Amygdala (tissue), 56 donors: Measurements from ENCODE around the gene ABHD18.
"Not testable (repeated sequence)": the region's sequence is repeated elsewhere in the genome, so short reads cannot be mapped to it uniquely, and the experiment has no call there.

Experiments used
- DNase-seq, 56 donors: peaks; one replicate each; lab custom pipeline; 2025; lab: John Stamatoyannopoulos, UW

Gene ABHD18

GRCh38 chr4:127965062-127965802 is at the start of gene ABHD18, which contains the start of gene MFSD8:
TSS of gene ABHD18 (plus strand) at chr4:127965406. CDS start at chr4:127982956, 17,550 bp downstream.
TSS of gene MFSD8 (minus strand) at chr4:127965173. CDS start at chr4:127965133, 40 bp downstream.
- DNase-seq, result peak; percentile 61 to 96 (median 88)

GRCh38 chr4:127916512-127916911 is 48.7 kb upstream of the ABHD18 start:
- no peak for DNase-seq

- no peak for DNase-seq
Observed at GRCh38 chr4:127917151-127917550, 48.1 kb upstream of the ABHD18 start.

- no peak for DNase-seq
Observed at GRCh38 chr4:127920521-127920920, 44.7 kb upstream of the ABHD18 start.

- DNase-seq, result no peak
Observed at GRCh38 chr4:127922226-127922625, 43.0 kb upstream of the ABHD18 start.

GRCh38 chr4:127925720-127926119 is 39.5 kb upstream of the ABHD18 start:
- DNase-seq, result not testable (repeated sequence)

GRCh38 chr4:127930175-127930574 is 35.0 kb upstream of the ABHD18 start:
- DNase-seq, result no peak

- not testable (repeated sequence) for DNase-seq
Observed at GRCh38 chr4:127931836-127932235, 33.4 kb upstream of the ABHD18 start.

GRCh38 chr4:127936974-127937373 is 28.2 kb upstream of the ABHD18 start:
- no peak for DNase-seq

- no peak for DNase-seq
Observed at GRCh38 chr4:127957105-127957504, 8.1 kb upstream of the ABHD18 start.

- no peak for DNase-seq
Observed at GRCh38 chr4:127959794-127960193, 5.4 kb upstream of the ABHD18 start.

- DNase-seq, result peak in 3 of 56 donors; percentile 5 to 37 (median 5)
Observed at GRCh38 chr4:127963633-127964398, 1.4 kb upstream of the ABHD18 start.

GRCh38 chr4:127964426-127965061 is 662 bp upstream of the ABHD18 start:
- DNase-seq, result peak in 10 of 56 donors; percentile 36 to 77 (median 64)

- peak in 47 of 56 donors; percentile 2 to 74 (median 36) for DNase-seq
Observed at GRCh38 chr4:127965803-127966175, 583 bp downstream of the ABHD18 start.

GRCh38 chr4:127967141-127967775 is 2.1 kb downstream of the ABHD18 start:
- no peak for DNase-seq

GRCh38 chr4:127968586-127968985 is 3.4 kb downstream of the ABHD18 start:
- DNase-seq, result no peak

- DNase-seq, result not testable (repeated sequence)
Observed at GRCh38 chr4:127970925-127971324, 5.7 kb downstream of the ABHD18 start.

- DNase-seq, result no peak
Observed at GRCh38 chr4:127975121-127975770, 10.0 kb downstream of the ABHD18 start.

GRCh38 chr4:127978930-127979329 is 13.7 kb downstream of the ABHD18 start:
- no peak for DNase-seq

GRCh38 chr4:127982445-127982844 is 17.2 kb downstream of the ABHD18 start:
- DNase-seq, result no peak
